SK-N-SH treated with all-trans-retinoic acid at 6 μM for 48 hours (cell line): Measurements from ENCODE around the gene OR10T2.
"Not testable (repeated sequence)": the region's sequence is repeated elsewhere in the genome, so short reads cannot be mapped to it uniquely, and the experiment has no call there.

Experiments
- ATAC-seq: fragments of 200-7000 bp; cut with Tn5 transposase; 3 replicates; pipeline ENCODE4 v1.9.1; 2020; ENCODE audit warnings: mild to moderate bottlenecking, moderate library complexity
- ARNTL ChIP-seq: fragments of 450-650 bp; formaldehyde crosslinking; IDR thresholded peaks from 2 replicates; pipeline ENCODE4 v1.5.0; 2020; ENCODE audit warnings: low read depth, mild to moderate bottlenecking, moderate library complexity, borderline replicate concordance
- BACH2 ChIP-seq: fragments of 250-450 bp; sonication (Bioruptor Pico); IDR thresholded peaks from 2 replicates; pipeline ENCODE4 v1.9.0; 2021; ENCODE audit warnings: mild to moderate bottlenecking, borderline replicate concordance
- CREB5 ChIP-seq: fragments of 250-450 bp; sonication (Bioruptor Pico); IDR thresholded peaks from 2 replicates; pipeline ENCODE4 v1.5.1; 2020; ENCODE audit warnings: low read depth, mild to moderate bottlenecking, moderate library complexity
- CSDC2 ChIP-seq: fragments of 250-450 bp; sonication (Bioruptor Pico); IDR thresholded peaks from 2 replicates; pipeline ENCODE4 v1.5.0; 2020; ENCODE audit warnings: mild to moderate bottlenecking, moderate library complexity
- ESRRG ChIP-seq: fragments of 250-450 bp; sonication (Bioruptor Pico); IDR thresholded peaks from 2 replicates; pipeline ENCODE4 v1.6.1; 2021; ENCODE audit warnings: mild to moderate bottlenecking
- GLIS3 ChIP-seq: fragments of 250-450 bp; sonication (Bioruptor Pico); IDR thresholded peaks from 2 replicates; pipeline ENCODE4 v1.5.0; 2020; ENCODE audit warnings: mild to moderate bottlenecking, moderate library complexity
- ISL1 ChIP-seq: fragments of 250-450 bp; sonication (Bioruptor Pico); IDR thresholded peaks from 2 replicates; pipeline ENCODE4 v2.1.2; 2022; ENCODE audit warnings: mild to moderate bottlenecking, moderate library complexity
- OSR1 ChIP-seq: fragments of 250-450 bp; sonication (Bioruptor Pico); IDR thresholded peaks from 2 replicates; pipeline ENCODE4 v1.8.0; 2022; ENCODE audit warnings: moderate library complexity, mild to moderate bottlenecking, inconsistent platforms
- PATZ1 ChIP-seq: fragments of 250-450 bp; sonication (Bioruptor Pico); IDR thresholded peaks from 2 replicates; pipeline ENCODE4 v1.8.0; 2020; ENCODE audit warnings: mild to moderate bottlenecking, moderate library complexity, borderline replicate concordance
- POU6F1 ChIP-seq: fragments of 250-450 bp; sonication (Bioruptor Pico); IDR thresholded peaks from 2 replicates; pipeline ENCODE4 v1.8.0; 2021; ENCODE audit warnings: low read depth, mild to moderate bottlenecking, moderate library complexity, borderline replicate concordance
- RARB ChIP-seq: fragments of 250-450 bp; sonication (Bioruptor Pico); IDR thresholded peaks from 2 replicates; pipeline ENCODE4 v1.8.0; 2021; ENCODE audit warnings: mild to moderate bottlenecking, moderate library complexity
- TCF4 ChIP-seq: fragments of 250-450 bp; sonication (Bioruptor Pico); IDR thresholded peaks from 2 replicates; pipeline ENCODE4 v1.8.0; 2021; ENCODE audit warnings: mild to moderate bottlenecking, moderate library complexity, borderline replicate concordance
- TOX ChIP-seq: fragments of 250-450 bp; sonication (Bioruptor Pico); IDR thresholded peaks from 2 replicates; pipeline ENCODE4 v1.8.0; 2021; ENCODE audit warnings: mild to moderate bottlenecking, moderate library complexity, borderline replicate concordance
- ZFP3 ChIP-seq: fragments of 250-450 bp; sonication (Bioruptor Pico); IDR thresholded peaks from 2 replicates; pipeline ENCODE4 v1.5.0; 2020; ENCODE audit warnings: mild to moderate bottlenecking, moderate library complexity
- ZFP30 ChIP-seq: fragments of 450-650 bp; formaldehyde crosslinking; IDR thresholded peaks from 2 replicates; pipeline ENCODE4 v1.5.0; 2022; ENCODE audit warnings: mild to moderate bottlenecking, moderate library complexity
- ZNF565 ChIP-seq: fragments of 450-650 bp; formaldehyde crosslinking; conservative IDR thresholded peaks from 2 replicates; pipeline ENCODE4 v1.5.0; 2020; ENCODE audit warnings: low read depth, mild to moderate bottlenecking, moderate library complexity
- ZNF70 ChIP-seq: fragments of 450-650 bp; formaldehyde crosslinking; IDR thresholded peaks from 2 replicates; pipeline ENCODE4 v1.5.0; 2020; ENCODE audit warnings: mild to moderate bottlenecking, moderate library complexity
- ZNF8 ChIP-seq: fragments of 450-650 bp; formaldehyde crosslinking; IDR thresholded peaks from 2 replicates; pipeline ENCODE4 v1.5.0; 2020; ENCODE audit warnings: mild to moderate bottlenecking, moderate library complexity
- TF ChIP-seq, protein P1 (sequence below): fragments of 250-450 bp; sonication (Bioruptor Pico); IDR thresholded peaks from 2 replicates; pipeline ENCODE4 v1.5.0; 2020; ENCODE audit warnings: mild to moderate bottlenecking, moderate library complexity

OR10T2 gene

DNA sequence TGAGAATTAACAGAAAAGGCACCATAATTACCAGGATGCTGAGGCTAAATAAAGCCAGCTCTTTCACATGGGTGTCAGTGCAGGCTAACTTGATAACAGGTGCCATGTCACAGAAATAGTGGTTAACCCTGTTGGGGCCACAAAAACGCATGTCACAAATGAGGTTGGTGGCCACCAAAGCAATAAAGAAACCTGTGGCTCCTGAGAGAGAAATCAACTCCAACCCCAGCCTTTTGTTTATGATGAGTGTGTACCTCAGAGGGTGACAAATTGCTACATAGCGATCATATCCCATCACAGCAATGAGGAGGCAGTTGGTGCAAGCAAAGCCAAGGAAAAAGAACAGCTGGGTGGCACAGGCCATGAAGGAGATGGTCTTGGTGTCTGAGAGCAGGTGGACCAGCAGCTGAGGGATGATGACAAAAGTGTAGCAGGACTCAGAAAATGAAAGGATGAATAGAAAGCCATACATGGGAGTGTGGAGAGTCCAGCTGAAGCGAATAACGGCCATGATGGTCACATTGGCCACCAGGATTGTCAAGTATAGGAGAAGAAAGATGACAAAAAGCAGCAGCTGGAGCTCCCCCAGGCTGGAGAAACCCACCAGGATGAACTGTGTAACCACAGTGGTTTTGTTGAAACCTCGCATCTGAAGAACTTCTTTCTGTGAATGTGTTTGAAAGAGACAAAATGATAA is at the start of gene OR10T2:
TSS of gene OR10T2 (minus strand) at position 649 of the 697 bp plus-strand sequence. CDS start at position 649, 0 bp downstream.
- TF ChIP-seq OSR1 (CRISPR knock-in tag), result no peak
- no peak for TF ChIP-seq BACH2 (CRISPR knock-in tag)
- no peak for TF ChIP-seq TCF4 (CRISPR knock-in tag)
- no peak for TF ChIP-seq GLIS3 (CRISPR knock-in tag)
- no peak for TF ChIP-seq ESRRG (CRISPR knock-in tag)
- TF ChIP-seq ZNF565 (CRISPR knock-in tag), result no peak
- TF ChIP-seq ARNTL (CRISPR knock-in tag), result no peak
- TF ChIP-seq CREB5, result no peak
- TF ChIP-seq RARB (CRISPR knock-in tag), result no peak
- no peak for TF ChIP-seq CSDC2 (CRISPR knock-in tag)
- no peak for TF ChIP-seq POU6F1 (CRISPR knock-in tag)
- no peak for TF ChIP-seq PATZ1 (CRISPR knock-in tag)
- TF ChIP-seq ISL1, result no peak
- no peak for TF ChIP-seq ZFP30 (CRISPR knock-in tag)
- ATAC-seq, result no peak

- TF ChIP-seq ESRRG (CRISPR knock-in tag) (no peak), ZFP3 (no peak), TOX (CRISPR knock-in tag) (no peak), ZNF70 (CRISPR knock-in tag) (no peak)
- no peak for ATAC-seq
These were observed 46.1 kb upstream of the OR10T2 start for GRCh38 chr1:158445376-158445775.

DNA sequence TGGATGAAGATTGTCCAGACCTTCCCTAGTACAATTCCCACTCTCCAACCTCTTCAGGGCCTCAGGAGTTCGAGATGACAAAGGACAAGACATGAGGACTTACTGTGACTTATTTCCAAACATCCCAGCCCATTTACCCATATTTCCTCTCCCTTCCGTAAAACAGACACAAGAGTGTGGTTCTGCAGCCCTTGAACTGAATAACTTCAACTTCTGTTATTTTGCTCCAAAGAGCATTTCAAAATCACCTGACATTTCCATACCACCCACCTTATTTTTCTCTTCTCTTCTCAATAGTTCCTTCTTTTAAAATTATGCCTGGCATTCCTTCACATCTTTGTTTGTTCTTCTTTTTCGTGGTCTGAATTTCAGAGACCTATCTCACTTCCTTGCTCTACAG is 35.5 kb upstream of the OR10T2 start:
- no peak for ATAC-seq
- TF ChIP-seq ZNF8 (no peak), POU6F1 (CRISPR knock-in tag) (no peak), ZFP30 (CRISPR knock-in tag) (no peak), ZNF565 (CRISPR knock-in tag) (no peak), TCF4 (CRISPR knock-in tag) (no peak), BACH2 (CRISPR knock-in tag) (no peak), OSR1 (CRISPR knock-in tag) (no peak), RARB (CRISPR knock-in tag) (no peak), CREB5 (no peak)
- TF ChIP-seq, protein P1, sequence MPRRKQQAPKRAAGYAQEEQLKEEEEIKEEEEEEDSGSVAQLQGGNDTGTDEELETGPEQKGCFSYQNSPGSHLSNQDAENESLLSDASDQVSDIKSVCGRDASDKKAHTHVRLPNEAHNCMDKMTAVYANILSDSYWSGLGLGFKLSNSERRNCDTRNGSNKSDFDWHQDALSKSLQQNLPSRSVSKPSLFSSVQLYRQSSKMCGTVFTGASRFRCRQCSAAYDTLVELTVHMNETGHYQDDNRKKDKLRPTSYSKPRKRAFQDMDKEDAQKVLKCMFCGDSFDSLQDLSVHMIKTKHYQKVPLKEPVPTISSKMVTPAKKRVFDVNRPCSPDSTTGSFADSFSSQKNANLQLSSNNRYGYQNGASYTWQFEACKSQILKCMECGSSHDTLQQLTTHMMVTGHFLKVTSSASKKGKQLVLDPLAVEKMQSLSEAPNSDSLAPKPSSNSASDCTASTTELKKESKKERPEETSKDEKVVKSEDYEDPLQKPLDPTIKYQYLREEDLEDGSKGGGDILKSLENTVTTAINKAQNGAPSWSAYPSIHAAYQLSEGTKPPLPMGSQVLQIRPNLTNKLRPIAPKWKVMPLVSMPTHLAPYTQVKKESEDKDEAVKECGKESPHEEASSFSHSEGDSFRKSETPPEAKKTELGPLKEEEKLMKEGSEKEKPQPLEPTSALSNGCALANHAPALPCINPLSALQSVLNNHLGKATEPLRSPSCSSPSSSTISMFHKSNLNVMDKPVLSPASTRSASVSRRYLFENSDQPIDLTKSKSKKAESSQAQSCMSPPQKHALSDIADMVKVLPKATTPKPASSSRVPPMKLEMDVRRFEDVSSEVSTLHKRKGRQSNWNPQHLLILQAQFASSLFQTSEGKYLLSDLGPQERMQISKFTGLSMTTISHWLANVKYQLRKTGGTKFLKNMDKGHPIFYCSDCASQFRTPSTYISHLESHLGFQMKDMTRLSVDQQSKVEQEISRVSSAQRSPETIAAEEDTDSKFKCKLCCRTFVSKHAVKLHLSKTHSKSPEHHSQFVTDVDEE (CRISPR knock-in tag), result no peak
- TF ChIP-seq, all 23 proteins: peak for 0

- not testable (repeated sequence) for ATAC-seq
These were observed 30.9 kb upstream of the OR10T2 start for GRCh38 chr1:158430163-158430562.
